Measurements from ENCODE around the gene IDH2.

DNA sequence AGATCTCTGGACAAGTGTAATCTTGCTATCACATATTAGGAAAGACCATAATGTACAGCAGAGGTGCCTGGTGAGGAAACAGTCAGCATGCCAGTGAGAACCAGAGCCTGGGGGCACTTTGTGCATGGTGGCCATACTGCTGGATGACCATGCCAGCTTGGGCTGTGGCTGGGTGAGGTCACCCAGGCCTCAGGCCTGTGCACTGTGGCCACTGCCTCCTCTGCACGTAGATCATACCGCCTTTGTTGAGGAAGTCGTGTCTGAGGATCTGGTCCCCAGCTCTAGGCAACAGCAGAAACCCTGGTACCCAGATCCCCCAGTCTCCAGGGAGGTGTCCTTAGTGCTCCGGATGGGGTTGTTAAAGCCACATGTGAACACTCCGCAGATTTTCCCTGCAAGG lies 62.3 kb downstream of the IDH2 start:
- TF ChIP-seq CTCF (IDR thresholded peaks at IDR 0.05) (no peak), EP300 (IDR thresholded peaks at IDR 0.05) (no peak), POLR2A (IDR thresholded peaks at IDR 0.05) (no peak)

Data from tibial nerve (tissue), 4 donors.